SK-N-SH (cell line): ENCODE results near the gene MRPL49. TPM values are rescaled to one million over a fixed set of nuclear protein-coding genes. Genes with fewer than 3 reads are reported as not detected.

ENCODE experiments used
- CTCF ChIA-PET: fragments of 300-600, 350-600 bp; formaldehyde crosslinking; extraction: SDS; loops from one replicate; lab custom pipeline; 2021; lab: Yijun Ruan, JAX
- POLR2A ChIA-PET: fragments of 350-600 bp; sonication (Branson Sonifier 250); formaldehyde crosslinking; extraction: SDS; loops from one replicate; lab custom pipeline; 2020; ENCODE audit warnings: antibody characterized with exemption, inconsistent platforms; lab: Yijun Ruan, JAX
- DNase-seq: peaks from one replicate; pipeline ENCODE4 v3.0.0; 2012
- H2AFZ ChIP-seq: fragments of 200-600 bp; sonication (generic); 2 replicates; pipeline ENCODE4 v1.8.1; 2016; ENCODE audit warnings: antibody characterized with exemption, mild to moderate bottlenecking, low read depth
- H3F3A ChIP-seq: fragments of 200-600 bp; sonication (generic); replicated peaks from 2 replicates; pipeline ENCODE3; 2016; ENCODE audit warnings: antibody characterized with exemption, mild to moderate bottlenecking; ENCODE audit not compliant: insufficient read depth
- H3K27ac ChIP-seq, 2 experiments: fragments of 200-500 bp in 1 of 2; fragments of 200-600 bp in 1 of 2; sonication (Bioruptor generic) in 1 of 2; sonication (generic), shearing (Covaris generic) in 1 of 2; 2 replicates each; pipeline versions ENCODE4 v1.5.1 to v1.6.1; 2014 to 2016; ENCODE audit warnings: low read depth in 2 of 2, inconsistent platforms in 1 of 2, low read length in 1 of 2, mild to moderate bottlenecking in 1 of 2, mixed read lengths in 1 of 2
- H3K27me3 ChIP-seq: fragments of 200-600 bp; sonication (generic), shearing (Covaris generic); 2 replicates; pipeline ENCODE4 v1.6.1; 2016; ENCODE audit warnings: mixed run types; ENCODE audit not compliant: insufficient read depth
- H3K36me3 ChIP-seq, 2 experiments: fragments of 200-500 bp in 1 of 2; fragments of 200-600 bp in 1 of 2; sonication (Bioruptor generic) in 1 of 2; sonication (generic) in 1 of 2; replicated peaks in 1 of 2; 2 replicates each; pipeline versions ENCODE3 to v1.5.1; 2014 to 2016; ENCODE audit warnings: low read length in 1 of 2, mild to moderate bottlenecking in 1 of 2; ENCODE audit not compliant: insufficient read depth in 2 of 2, control insufficient read depth in 1 of 2
- H3K4me1 ChIP-seq, 2 experiments: fragments of 200-500 bp in 1 of 2; fragments of 200-600 bp in 1 of 2; sonication (Bioruptor generic) in 1 of 2; sonication (generic), shearing (Covaris generic) in 1 of 2; 2 replicates each; pipeline versions ENCODE4 v1.5.1 to v1.6.1; 2014 to 2016; ENCODE audit warnings: low read depth in 1 of 2, low read length in 1 of 2, mixed run types in 1 of 2; ENCODE audit not compliant: insufficient read depth in 2 of 2, control insufficient read depth in 1 of 2
- H3K4me2 ChIP-seq: fragments of 200-600 bp; sonication (generic), shearing (Covaris generic); 2 replicates; pipeline ENCODE4 v1.6.1; 2017; ENCODE audit warnings: mixed run types
- H3K4me3 ChIP-seq, 2 experiments: fragments of 200-500 bp in 1 of 2; fragments of 200-600 bp in 1 of 2; sonication (Bioruptor generic) in 1 of 2; sonication (generic), shearing (Covaris generic) in 1 of 2; 2 replicates each; pipeline versions ENCODE4 v1.5.1 to v1.8.1; 2014 to 2016; ENCODE audit warnings: low read depth in 2 of 2, inconsistent platforms in 1 of 2, low read length in 1 of 2, mild to moderate bottlenecking in 1 of 2, mixed read lengths in 1 of 2, moderate library complexity in 1 of 2
- H3K79me2 ChIP-seq: fragments of 200-600 bp; sonication (generic); 2 replicates; pipeline ENCODE4 v1.8.1; 2017; ENCODE audit warnings: mild to moderate bottlenecking; ENCODE audit not compliant: insufficient read depth
- H3K9ac ChIP-seq: fragments of 200-600 bp; sonication (generic); 2 replicates; pipeline ENCODE4 v1.6.1; 2017; ENCODE audit warnings: mixed run types
- H3K9me2 ChIP-seq: fragments of 200-600 bp; sonication (generic); 2 replicates; pipeline ENCODE4 v1.6.1; 2017; ENCODE audit warnings: mixed run types
- H3K9me3 ChIP-seq: fragments of 200-600 bp; sonication (generic); 2 replicates; pipeline ENCODE4 v1.6.1; 2017; ENCODE audit warnings: mixed run types, mild to moderate bottlenecking, moderate library complexity
- H4K20me1 ChIP-seq: fragments of 200-600 bp; sonication (generic); 2 replicates; pipeline ENCODE4 v1.6.1; 2017; ENCODE audit warnings: mild to moderate bottlenecking, mixed run types; ENCODE audit not compliant: insufficient read depth
- CHD2 ChIP-seq: fragments of 150-350 bp; IDR thresholded peaks from 2 replicates; pipeline ENCODE4 v1.6.1; 2018; ENCODE audit warnings: low read length; ENCODE audit not compliant: partially characterized antibody
- CTCF ChIP-seq: fragments of 200-600 bp; sonication (generic); IDR thresholded peaks from 2 replicates; pipeline ENCODE4 v1.6.1; 2017; ENCODE audit warnings: antibody characterized with exemption, mild to moderate bottlenecking, moderate library complexity
- ELF1 ChIP-seq: IDR thresholded peaks from 2 replicates; pipeline ENCODE4 v1.4.0; 2012
- EP300 ChIP-seq, 2 experiments: IDR thresholded peaks; 2 replicates each; pipeline versions ENCODE4 v1.4.0 to v1.6.1; 2012; ENCODE audit warnings: borderline replicate concordance in 1 of 2, low read depth in 1 of 2, low read length in 1 of 2
- EZH2phosphoT487 ChIP-seq: fragments of 200-600 bp; sonication (generic); IDR thresholded peaks from 2 replicates; pipeline ENCODE4 v1.6.1; 2017; ENCODE audit warnings: low read depth, mixed run types, mild to moderate bottlenecking, antibody characterized with exemption, moderate library complexity, borderline replicate concordance
- FOXJ3 ChIP-seq: sonication (generic); formaldehyde crosslinking; IDR thresholded peaks from 2 replicates; pipeline ENCODE4 v1.5.1; 2020; ENCODE audit warnings: mild to moderate bottlenecking, missing genetic modification reagents
- FOXM1 ChIP-seq: IDR thresholded peaks from 2 replicates; pipeline ENCODE4 v1.4.0; 2012; ENCODE audit warnings: low read depth, mild to moderate bottlenecking
- NRF1 ChIP-seq: IDR thresholded peaks from 2 replicates; pipeline ENCODE4 v1.6.1; 2012; ENCODE audit warnings: low read depth, mild to moderate bottlenecking, low read length
- REST ChIP-seq: IDR thresholded peaks from 2 replicates; pipeline ENCODE4 v1.6.1; 2012; ENCODE audit warnings: mild to moderate bottlenecking, low read depth, low read length, moderate library complexity
- RXRA ChIP-seq: IDR thresholded peaks from 2 replicates; pipeline ENCODE4 v1.4.0; 2012; ENCODE audit warnings: low read depth, mild to moderate bottlenecking, borderline replicate concordance
- TCF12 ChIP-seq: IDR thresholded peaks from 2 replicates; pipeline ENCODE4 v1.4.0; 2012
- WGBS: methylation state at CpG from one replicate; pipeline ENCODE4 v1.1.6; 2017; ENCODE audit warnings: low lambda C conversion rate; 5-methylcytosine and 5-hydroxymethylcytosine counted together
- polyA plus RNA-seq, 3 experiments: library from polyadenylated mRNA; depleted of rRNA; stranded (reverse); fragments of >200 nt; gene quantifications; 2 replicates each; pipeline ENCODE4 v1.2.3, GENCODE V29; 2012

Gene MRPL49
- polyA plus RNA-seq, 1 of the 3 experiments (the other 2 are of a cell fraction) = 56.7 TPM

- TF ChIP-seq REST = no peak
Observed at GRCh38 chr11:65085446-65085845, 36.7 kb upstream of the MRPL49 start (continued).

DNA sequence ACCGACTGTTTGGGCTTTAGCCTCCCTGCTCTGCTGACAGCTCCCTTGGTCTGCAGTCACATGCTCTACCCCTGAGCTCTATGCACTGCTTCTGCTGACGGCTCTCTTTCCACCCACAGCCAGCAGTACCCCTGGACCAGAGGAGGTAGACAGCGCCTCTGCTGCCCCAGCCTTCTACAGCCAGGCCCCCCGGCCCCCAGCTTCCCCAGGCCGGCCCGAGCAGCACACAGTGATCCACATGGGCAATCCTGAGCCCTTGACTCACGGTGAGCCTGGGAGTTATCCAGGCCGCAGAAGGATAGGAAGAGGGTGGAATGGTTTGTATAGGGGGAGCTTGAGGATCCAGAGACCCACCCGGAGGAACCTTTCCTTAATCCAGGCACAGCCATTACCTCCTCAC, 35.3 kb upstream of the MRPL49 start:
- H3K9me2 ChIP-seq = no peaks in the 10 kb centered on the region
- H3K9ac ChIP-seq = no peak overlapping the region
- WGBS = 93% methylated on average over 3 of the region's 9 CpGs
- no peak overlapping the region for H3K27ac ChIP-seq
- H3K27me3 ChIP-seq = no peaks in the 10 kb centered on the region
- H2AFZ ChIP-seq = no peak overlapping the region
- ChIA-PET CTCF (interaction anchor here (0.9 kb wide), 1 partner anchor 11 kb away, joined by 3 read pairs; no protein-coding TSS in a partner anchor), POLR2A (interaction anchor here (1.6 kb wide), 1 partner anchor 48 kb away, joined by 4 read pairs; the partner anchor contains the start of gene SYVN1)
- H3F3A ChIP-seq = peaks cover 3% of the 10 kb centered on the region
- no peaks in the 10 kb centered on the region for H3K9me3 ChIP-seq
- DNase-seq = no peak
- peaks cover 38% of the 10 kb centered on the region for H3K79me2 ChIP-seq
- no peak overlapping the region for H3K4me3 ChIP-seq
- peaks cover 8 to 20% of the 10 kb centered on the region in 2 experiments for H3K4me1 ChIP-seq
- no peak for TF ChIP-seq CTCF
- TF ChIP-seq FOXJ3 = no peak
- no peak for TF ChIP-seq RXRA
- TF ChIP-seq EZH2phosphoT487 = no peak
- no peak for TF ChIP-seq EP300 (IDR thresholded peaks at IDR 0.05; ENCODE audit: borderline replicate concordance in 1 of 2, low read depth in 1 of 2, low read length in 1 of 2)
- TF ChIP-seq NRF1 = no peak
- no peak for TF ChIP-seq FOXM1
- TF ChIP-seq ELF1 = no peak
- TF ChIP-seq CHD2 = no peak
- no peak for TF ChIP-seq TCF12
- TF ChIP-seq, all 33 proteins: peak for 0
- peaks cover 8 to 39% of the 10 kb centered on the region in 2 experiments for H3K36me3 ChIP-seq
- H4K20me1 ChIP-seq = no peaks in the 10 kb centered on the region
- no peak overlapping the region for H3K4me2 ChIP-seq
